Caco-2 (cell line): ENCODE measurements around the gene FOXP1. TPM values are rescaled to one million over a fixed set of nuclear protein-coding genes. Genes with fewer than 3 reads are reported as not detected.

Experiments
- BruUV-seq: library from RNA; stranded (reverse); fragments of 400-500 nt; replicated peaks from 2 replicates; lab custom pipeline; 2021; lab: Mats Ljungman, UMichigan
- CTCF ChIA-PET: fragments of 300-600 bp; sonication (Branson Sonifier 250); formaldehyde crosslinking; loops from one replicate; lab custom pipeline; 2022; ENCODE audit warnings: antibody characterized with exemption; lab: Charles Lee
- POLR2A ChIA-PET: fragments of 300-600 bp; sonication (Branson Sonifier 250); formaldehyde crosslinking; loops from one replicate; lab custom pipeline; 2022; ENCODE audit warnings: antibody characterized with exemption; lab: Charles Lee
- DNase-seq, 2 experiments: peaks; one replicate each; pipeline versions ENCODE4 v3.0.0 to v3.0.0-alpha.2; 2020 to 2022
- H3K27me3 ChIP-seq: replicated peaks from 2 replicates; pipeline ENCODE4 v1.6.0; 2011; ENCODE audit warnings: low read length; ENCODE audit not compliant: control insufficient read depth, insufficient read depth
- H3K36me3 ChIP-seq: 2 replicates; pipeline ENCODE4 v1.5.1; 2011; ENCODE audit warnings: low read length; ENCODE audit not compliant: control insufficient read depth, insufficient read depth
- H3K4me1 ChIP-seq: fragments of 250-450 bp; sonication (Bioruptor Pico); 2 replicates; pipeline ENCODE4 v1.5.1; 2020; ENCODE audit warnings: mild to moderate bottlenecking
- H3K4me3 ChIP-seq: 2 replicates; pipeline ENCODE4 v1.5.1; 2011; ENCODE audit warnings: low read depth, mild to moderate bottlenecking, control low read depth, low read length
- H3K9me3 ChIP-seq: fragments of 250-450 bp; sonication (Bioruptor Pico); 2 replicates; pipeline ENCODE4 v1.5.1; 2020; ENCODE audit warnings: mild to moderate bottlenecking, moderate library complexity
- H3K27ac Mint-ChIP-seq: one replicate; pipeline ENCODE4 v1.8.0; 2022; ENCODE audit warnings: mixed read lengths; ENCODE audit not compliant: unreplicated experiment
- H3K27me3 Mint-ChIP-seq: one replicate; pipeline ENCODE4 v1.8.0; 2022; ENCODE audit warnings: mixed read lengths; ENCODE audit not compliant: insufficient read depth, unreplicated experiment
- H3K36me3 Mint-ChIP-seq: one replicate; pipeline ENCODE4 v1.8.0; 2022; ENCODE audit warnings: mild to moderate bottlenecking, mixed read lengths; ENCODE audit not compliant: insufficient read depth, unreplicated experiment
- H3K4me1 Mint-ChIP-seq: one replicate; pipeline ENCODE4 v1.8.0; 2022; ENCODE audit warnings: low read depth, mixed read lengths; ENCODE audit not compliant: unreplicated experiment
- H3K4me3 Mint-ChIP-seq: one replicate; pipeline ENCODE4 v1.8.0; 2022; ENCODE audit warnings: mild to moderate bottlenecking, moderate library complexity, mixed read lengths; ENCODE audit not compliant: unreplicated experiment
- H3K9me3 Mint-ChIP-seq: one replicate; pipeline ENCODE4 v1.8.0; 2022; ENCODE audit warnings: mixed read lengths; ENCODE audit not compliant: unreplicated experiment
- intact Hi-C: fragments of 100-400 bp; cut with micrococcal nuclease; formaldehyde crosslinking; loops from one replicate; pipeline ENCODE4 v1.10.0; 2022; ENCODE audit not compliant: unreplicated experiment
- total RNA-seq: library from RNA; stranded (reverse); gene quantifications from 2 replicates; pipeline ENCODE4 v1.2.3, GENCODE V29; 2022
- TF ChIP-seq, protein P1 (sequence below), 2 experiments: fragments of 200-600 bp in 1 of 2; IDR thresholded peaks; 1 replicate in 1 of 2; 2 replicates in 1 of 2; pipeline versions ENCODE4 v1.5.1 to v1.8.0; 2011 to 2022; ENCODE audit warnings: antibody characterized with exemption in 1 of 2, control low read depth in 1 of 2, inconsistent platforms in 1 of 2, low read depth in 1 of 2, low read length in 1 of 2, mild to moderate bottlenecking in 1 of 2, moderate library complexity in 1 of 2; ENCODE audit not compliant: insufficient read depth in 1 of 2, severe bottlenecking in 1 of 2, unreplicated experiment in 1 of 2

The FOXP1 gene
- total RNA-seq, 1 experiment from 2014 or later = 131 TPM

- Histone ChIP-seq H3K9me3 (no peaks in the 10 kb centered on the region), H3K27me3 (no peaks in the 10 kb centered on the region), H3K4me1 (peaks cover 56% of the 10 kb centered on the region), H3K36me3 (no peaks in the 10 kb centered on the region; the same call in 1 of the 2 replicates), H3K4me3 (no peak overlapping the region)
- intact Hi-C loops = no loop called here
- Mint-ChIP-seq H3K9me3 (no peaks in the 10 kb centered on the region), H3K27me3 (no peaks in the 10 kb centered on the region), H3K4me1 (peaks cover 46% of the 10 kb centered on the region), H3K4me3 (no peak overlapping the region), H3K27ac (peak overlapping the region; percentile 81), H3K36me3 (peaks cover 40% of the 10 kb centered on the region)
- POLR2A ChIA-PET = no interaction called here
- no peak for DNase-seq
- no TSS peak for BruUV-seq
- TF ChIP-seq, protein P1, sequence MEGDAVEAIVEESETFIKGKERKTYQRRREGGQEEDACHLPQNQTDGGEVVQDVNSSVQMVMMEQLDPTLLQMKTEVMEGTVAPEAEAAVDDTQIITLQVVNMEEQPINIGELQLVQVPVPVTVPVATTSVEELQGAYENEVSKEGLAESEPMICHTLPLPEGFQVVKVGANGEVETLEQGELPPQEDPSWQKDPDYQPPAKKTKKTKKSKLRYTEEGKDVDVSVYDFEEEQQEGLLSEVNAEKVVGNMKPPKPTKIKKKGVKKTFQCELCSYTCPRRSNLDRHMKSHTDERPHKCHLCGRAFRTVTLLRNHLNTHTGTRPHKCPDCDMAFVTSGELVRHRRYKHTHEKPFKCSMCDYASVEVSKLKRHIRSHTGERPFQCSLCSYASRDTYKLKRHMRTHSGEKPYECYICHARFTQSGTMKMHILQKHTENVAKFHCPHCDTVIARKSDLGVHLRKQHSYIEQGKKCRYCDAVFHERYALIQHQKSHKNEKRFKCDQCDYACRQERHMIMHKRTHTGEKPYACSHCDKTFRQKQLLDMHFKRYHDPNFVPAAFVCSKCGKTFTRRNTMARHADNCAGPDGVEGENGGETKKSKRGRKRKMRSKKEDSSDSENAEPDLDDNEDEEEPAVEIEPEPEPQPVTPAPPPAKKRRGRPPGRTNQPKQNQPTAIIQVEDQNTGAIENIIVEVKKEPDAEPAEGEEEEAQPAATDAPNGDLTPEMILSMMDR (IDR thresholded peaks at IDR 0.05; ENCODE audit: insufficient read depth in 1 of 2, low read depth in 1 of 2, low read length in 1 of 2, severe bottlenecking in 1 of 2, unreplicated experiment in 1 of 2) = no peak
- CTCF ChIA-PET = no interaction called here
Measured at GRCh38 chr3:71177375-71177774, 406.2 kb downstream of the FOXP1 start.

DNA sequence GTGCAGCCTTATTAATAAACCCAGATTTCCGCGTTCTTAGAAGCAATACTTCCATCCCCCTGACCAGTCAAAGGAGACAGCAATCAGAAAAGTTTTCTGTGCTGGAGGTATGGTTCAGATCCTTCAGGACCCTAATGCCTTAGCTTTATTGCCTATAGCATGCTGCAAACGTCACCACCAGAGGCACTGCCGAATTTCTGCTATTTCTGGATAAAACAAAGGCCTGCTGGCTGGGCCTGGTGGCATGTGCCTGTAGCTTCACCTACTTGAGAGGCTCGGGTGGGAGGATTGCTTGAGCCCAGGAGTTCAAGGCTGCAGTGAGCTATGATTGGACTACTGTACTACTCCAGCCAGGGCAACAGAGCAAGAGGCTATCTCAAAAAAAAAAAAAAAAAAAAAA is 407.2 kb downstream of the FOXP1 start:
- Histone ChIP-seq H3K27me3 (no peaks in the 10 kb centered on the region), H3K4me1 (peaks cover 66% of the 10 kb centered on the region), H3K36me3 (no peaks in the 10 kb centered on the region; the same call in 1 of the 2 replicates), H3K4me3 (no peak overlapping the region), H3K9me3 (no peaks in the 10 kb centered on the region)
- ChIA-PET POLR2A (no interaction called here), CTCF (interaction anchor here (0.6 to 1.5 kb wide), 3 partner anchors 32 to 78 kb away, joined by 4 to 7 read pairs (median 4); no protein-coding TSS in a partner anchor)
- BruUV-seq = no TSS peak
- no peaks in the 10 kb centered on the region for H3K27me3 Mint-ChIP-seq
- peaks cover 38% of the 10 kb centered on the region for H3K36me3 Mint-ChIP-seq
- H3K4me1 Mint-ChIP-seq = peaks cover 54% of the 10 kb centered on the region
- intact Hi-C loops = no loop called here
- no peaks in the 10 kb centered on the region for H3K9me3 Mint-ChIP-seq
- H3K4me3 Mint-ChIP-seq = no peak overlapping the region
- no peak for DNase-seq
- peak overlapping the region; percentile 81 for H3K27ac Mint-ChIP-seq
- TF ChIP-seq, protein P1 (IDR thresholded peaks at IDR 0.05; ENCODE audit: insufficient read depth in 1 of 2, low read depth in 1 of 2, low read length in 1 of 2, severe bottlenecking in 1 of 2, unreplicated experiment in 1 of 2) = no peak

- TF ChIP-seq, protein P1 (IDR thresholded peaks at IDR 0.05; ENCODE audit: insufficient read depth in 1 of 2, low read depth in 1 of 2, low read length in 1 of 2, severe bottlenecking in 1 of 2, unreplicated experiment in 1 of 2) = no peak
- Histone ChIP-seq H3K27me3 (no peaks in the 10 kb centered on the region), H3K9me3 (no peaks in the 10 kb centered on the region), H3K36me3 (no peaks in the 10 kb centered on the region; the same call in 1 of the 2 replicates), H3K4me3 (no peak overlapping the region), H3K4me1 (peaks cover 70% of the 10 kb centered on the region)
- H3K4me1 Mint-ChIP-seq = peaks cover 59% of the 10 kb centered on the region
- ChIA-PET CTCF (interaction anchor here (0.6 to 1.5 kb wide), 3 partner anchors 32 to 78 kb away, joined by 4 to 7 read pairs (median 4); no protein-coding TSS in a partner anchor), POLR2A (interaction anchor here (2.3 kb wide), 1 partner anchor 79 kb away, joined by 7 read pairs; no protein-coding TSS in a partner anchor)
- no peaks in the 10 kb centered on the region for H3K27me3 Mint-ChIP-seq
- BruUV-seq = no TSS peak
- intact Hi-C loops = no loop called here
- no peak overlapping the region for H3K4me3 Mint-ChIP-seq
- peaks cover 35% of the 10 kb centered on the region for H3K36me3 Mint-ChIP-seq
- peak overlapping the region; percentile 81 for H3K27ac Mint-ChIP-seq
- H3K9me3 Mint-ChIP-seq = no peaks in the 10 kb centered on the region
- no peak for DNase-seq
Measured at GRCh38 chr3:71175691-71176365, 407.7 kb downstream of the FOXP1 start.
